HG02798 (cell line): ENCODE data around the gene CERS3.

Source experiments
- ATAC-seq: cut with Tn5 transposase; IDR thresholded peaks from one replicate; pipeline ENCODE4 v1.9.1; 2021; ENCODE audit warnings: mild to moderate bottlenecking; ENCODE audit not compliant: unreplicated experiment, poor library complexity

The CERS3 gene

GRCh38 chr15:100531823-100532327 is 3.1 kb upstream of the CERS3 start:
- ATAC-seq, result no peak

DNA sequence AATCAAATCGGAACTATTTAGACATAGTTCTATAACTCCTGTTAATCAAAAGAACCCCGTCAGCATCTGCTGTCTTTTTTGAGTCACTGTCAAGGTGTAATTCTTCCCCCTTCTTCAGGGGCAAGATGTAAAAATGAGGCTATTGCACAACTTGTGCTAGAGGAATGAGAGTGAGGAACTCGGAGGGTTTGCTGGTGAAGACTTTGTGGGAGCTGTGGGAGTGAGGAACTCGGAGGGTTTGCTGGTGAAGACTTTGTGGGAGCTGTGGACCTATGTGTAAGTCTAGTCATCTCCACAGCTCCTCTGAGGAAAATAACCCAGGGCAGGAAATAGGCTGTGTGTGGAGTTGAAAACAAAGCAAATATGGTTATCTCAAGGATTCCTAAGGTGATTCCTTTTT is 2.5 kb upstream of the CERS3 start:
- no peak for ATAC-seq

DNA sequence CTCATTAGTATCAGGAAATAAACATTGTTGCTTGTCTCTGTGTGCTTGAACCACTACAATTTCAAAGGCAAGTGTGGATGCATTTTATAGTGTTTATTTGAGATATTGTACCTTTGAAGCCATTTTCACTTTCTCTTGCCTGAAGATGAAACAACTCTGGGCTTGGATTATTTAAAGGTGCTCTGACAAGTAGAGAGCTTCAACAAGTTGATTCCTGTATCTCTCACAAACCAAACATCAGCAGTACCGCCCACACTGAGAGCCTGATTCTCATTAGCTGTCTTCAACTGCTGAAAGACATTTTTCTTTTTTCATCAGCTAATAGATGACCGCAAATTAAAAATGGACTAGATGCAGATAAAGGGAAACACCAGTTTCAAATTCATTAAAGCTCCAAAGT is 806 bp upstream of the CERS3 start:
- no peak for ATAC-seq

- no peak for ATAC-seq
Observed at GRCh38 chr15:100526027-100526481, 2.7 kb downstream of the CERS3 start.

GRCh38 chr15:100525436-100525835 is 3.3 kb downstream of the CERS3 start:
- no peak for ATAC-seq

GRCh38 chr15:100524326-100524725 is 4.4 kb downstream of the CERS3 start:
- no peak for ATAC-seq

- no peak for ATAC-seq
Observed at GRCh38 chr15:100521907-100522306, 6.8 kb downstream of the CERS3 start.

- ATAC-seq, result no peak
Observed at GRCh38 chr15:100520132-100520921, 8.4 kb downstream of the CERS3 start.

GRCh38 chr15:100517846-100518245 is 10.9 kb downstream of the CERS3 start:
- ATAC-seq, result no peak

- ATAC-seq, result no peak
Observed at GRCh38 chr15:100516643-100517512, 11.9 kb downstream of the CERS3 start.

- no peak for ATAC-seq
Observed at GRCh38 chr15:100515758-100516157, 13.0 kb downstream of the CERS3 start.

GRCh38 chr15:100508641-100509300 is 20.0 kb downstream of the CERS3 start:
- ATAC-seq, result no peak

- no peak for ATAC-seq
Observed at GRCh38 chr15:100502651-100503050, 26.1 kb downstream of the CERS3 start.

DNA sequence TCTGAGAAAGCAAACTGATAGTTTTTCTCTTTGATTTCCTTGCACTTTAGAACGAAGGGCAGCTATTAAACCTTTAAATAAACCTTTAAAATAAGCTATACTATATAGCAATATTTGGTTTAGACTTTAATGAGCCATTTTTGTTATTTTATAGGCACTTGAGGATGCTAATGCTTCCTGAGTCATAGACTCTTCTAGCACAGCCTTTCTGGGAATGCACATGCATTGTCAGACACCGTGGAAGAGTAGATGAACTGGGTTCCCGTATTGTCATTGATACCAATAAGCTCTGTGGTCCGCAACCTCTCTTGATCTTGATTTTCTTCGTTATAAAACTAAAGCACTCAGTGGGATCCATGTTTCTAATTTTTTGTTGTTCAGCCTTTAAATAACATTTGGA is 27.6 kb downstream of the CERS3 start:
- no peak for ATAC-seq

GRCh38 chr15:100500226-100500990 is 28.3 kb downstream of the CERS3 start:
- no peak for ATAC-seq

DNA sequence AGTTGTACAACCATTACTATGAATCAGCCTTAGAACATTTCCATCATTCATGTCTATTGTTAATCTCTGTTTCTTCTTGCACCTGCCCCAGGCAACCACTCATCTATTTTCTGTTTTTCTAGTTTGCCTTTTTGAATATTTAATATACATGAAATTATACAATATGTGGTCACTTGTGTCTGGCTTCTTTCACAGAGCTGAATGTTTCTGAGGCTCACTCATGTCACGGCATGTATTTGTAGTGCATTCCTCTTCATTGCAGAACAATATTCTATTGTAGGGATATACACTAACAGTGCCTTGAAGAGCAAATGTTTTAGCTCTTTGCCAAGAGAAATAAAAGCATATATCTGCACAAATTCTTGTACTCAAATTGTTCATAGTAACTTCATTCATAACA is 32.9 kb downstream of the CERS3 start:
- no peak for ATAC-seq

GRCh38 chr15:100493213-100493612 is 35.5 kb downstream of the CERS3 start:
- ATAC-seq, result no peak

DNA sequence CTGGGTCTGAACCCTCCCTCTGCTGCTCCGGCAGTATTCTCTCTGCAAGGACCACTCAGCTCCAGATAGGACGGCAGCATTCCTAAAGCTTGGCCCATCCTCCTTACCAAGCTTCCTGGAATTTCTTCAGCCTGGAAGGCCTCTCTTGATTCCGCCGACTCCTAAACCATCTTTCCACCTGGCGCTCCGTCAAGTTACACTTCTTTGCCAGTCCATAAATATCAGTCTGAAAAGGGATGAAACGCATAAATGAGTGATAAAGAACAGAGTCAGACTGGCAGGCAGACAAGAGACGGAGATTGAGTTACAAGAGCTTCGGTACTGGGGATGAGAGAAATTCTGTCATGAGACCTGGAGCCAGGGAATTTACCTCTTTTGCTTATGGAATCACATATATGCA is 44.3 kb downstream of the CERS3 start:
- ATAC-seq, result no peak

DNA sequence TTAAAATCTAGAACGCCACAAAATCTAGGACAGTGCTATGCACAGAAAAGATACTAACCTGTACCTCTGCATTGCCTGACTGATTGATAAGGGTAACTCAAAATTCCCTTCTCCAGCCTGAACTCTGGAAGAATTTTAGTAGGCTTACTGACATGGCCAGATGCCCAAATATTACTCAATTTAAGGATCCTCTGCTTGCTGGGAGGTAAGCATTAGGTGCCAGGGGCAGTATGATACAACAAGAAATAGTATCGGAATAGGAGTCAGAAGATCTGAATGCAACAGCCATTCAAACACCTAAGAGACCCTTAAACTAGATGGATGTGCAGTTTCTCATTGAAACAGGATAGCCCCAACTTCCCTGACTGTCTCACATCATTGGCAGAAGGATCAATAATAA is 45.4 kb downstream of the CERS3 start:
- ATAC-seq, result no peak

GRCh38 chr15:100476805-100477204 is 51.9 kb downstream of the CERS3 start:
- no peak for ATAC-seq
